ENCODE data around the gene ARRB2.

The ARRB2 gene

GRCh38 chr17:4719684-4720221 is 9.3 kb downstream of the ARRB2 start:
- Histone ChIP-seq H3K27ac (no peak overlapping the region), H3K4me3 (no peak overlapping the region)
- TF ChIP-seq CTCF (IDR thresholded peaks at IDR 0.05) = no peak
- no peak for DNase-seq (ENCODE audit: low spot score)

GRCh38 chr17:4720787-4721186 is 10.4 kb downstream of the ARRB2 start:
- Histone ChIP-seq H3K27ac (no peak overlapping the region), H3K4me3 (no peak overlapping the region)
- TF ChIP-seq CTCF (IDR thresholded peaks at IDR 0.05) = no peak
- no peak for DNase-seq (ENCODE audit: low spot score)

GRCh38 chr17:4721203-4722135 is 11.0 kb downstream of the ARRB2 start:
- Histone ChIP-seq H3K27ac (no peak overlapping the region), H3K4me3 (no peak overlapping the region)
- no peak for TF ChIP-seq CTCF (IDR thresholded peaks at IDR 0.05)
- no peak for DNase-seq (ENCODE audit: low spot score)

GRCh38 chr17:4722678-4723240 is 12.3 kb downstream of the ARRB2 start:
- no peak for TF ChIP-seq CTCF (IDR thresholded peaks at IDR 0.05)
- Histone ChIP-seq H3K27ac (no peak overlapping the region), H3K4me3 (no peak overlapping the region)
- DNase-seq (ENCODE audit: low spot score) = no peak

- Histone ChIP-seq H3K4me3 (no peak overlapping the region), H3K27ac (no peak overlapping the region)
- TF ChIP-seq CTCF (IDR thresholded peaks at IDR 0.05) = no peak
- DNase-seq (ENCODE audit: low spot score) = no peak
Measured at GRCh38 chr17:4724650-4725049, 14.2 kb downstream of the ARRB2 start.

- peak overlapping the region in 1 of 2 donors; percentile 35 for H3K27ac ChIP-seq
- no peak overlapping the region for H3K4me3 ChIP-seq
- DNase-seq (ENCODE audit: low spot score) = no peak
- TF ChIP-seq CTCF (IDR thresholded peaks at IDR 0.05) = no peak
Measured at GRCh38 chr17:4725646-4726310, 15.3 kb downstream of the ARRB2 start.

All from coronary artery (tissue), 2 donors.